Right lobe of liver (tissue), 4 donors: ENCODE data around the gene LHX5.

ENCODE experiments used
- CTCF ChIP-seq, 4 donors: fragments of 200-600 bp in 3 of 4; fragments of 450-650 bp in 1 of 4; IDR thresholded peaks; one replicate each; pipeline versions ENCODE4 v1.5.1 to v1.8.0; 2016 to 2022; ENCODE audit warnings: antibody characterized with exemption in 4 of 4, mild to moderate bottlenecking in 2 of 4
- POLR2A ChIP-seq: fragments of 450-650 bp; IDR thresholded peaks from one replicate; pipeline ENCODE4 v1.6.1; 2017; ENCODE audit warnings: antibody characterized with exemption, mild to moderate bottlenecking
- donor health status: DM: no; HTN: no; CAD: no.
- donor health status: DM: no; HTN: no; CAD: no.
- donor health status: DM: no; HTN: yes; CAD: no.

GRCh38 chr12:113462998-113463745 is 8.5 kb downstream of the LHX5 start:
- TF ChIP-seq CTCF (IDR thresholded peaks at IDR 0.05) (no peak), POLR2A (no peak)
